Measurements from ENCODE around the gene LSM7.
"Not testable (repeated sequence)": the region's sequence is repeated elsewhere in the genome, so short reads cannot be mapped to it uniquely, and the experiment has no call there.

Gene LSM7

GRCh38 chr19:2354670-2355069 lies 26.3 kb upstream of the LSM7 start:
- no peak for DNase-seq

GRCh38 chr19:2353887-2354592 lies 25.7 kb upstream of the LSM7 start:
- DNase-seq: no peak

GRCh38 chr19:2353159-2353886 lies 24.9 kb upstream of the LSM7 start:
- no peak for DNase-seq

- DNase-seq: no peak
Measured at GRCh38 chr19:2352121-2352520, 23.7 kb upstream of the LSM7 start.

- DNase-seq: no peak
Measured at GRCh38 chr19:2351591-2351990, 23.2 kb upstream of the LSM7 start.

GRCh38 chr19:2350656-2351055 lies 22.3 kb upstream of the LSM7 start:
- no peak for DNase-seq

GRCh38 chr19:2349818-2350217 lies 21.4 kb upstream of the LSM7 start:
- not testable (repeated sequence) for DNase-seq

GRCh38 chr19:2345794-2346663 lies 17.6 kb upstream of the LSM7 start:
- DNase-seq: no peak

- DNase-seq: no peak
Measured at GRCh38 chr19:2345076-2345475, 16.7 kb upstream of the LSM7 start.

- DNase-seq: no peak
Measured at GRCh38 chr19:2344381-2344870, 16.0 kb upstream of the LSM7 start.

- DNase-seq: no peak
Measured at GRCh38 chr19:2343289-2343982, 15.1 kb upstream of the LSM7 start.

- DNase-seq: no peak
Measured at GRCh38 chr19:2342656-2343288, 14.4 kb upstream of the LSM7 start.

- no peak for DNase-seq
Measured at GRCh38 chr19:2341982-2342381, 13.6 kb upstream of the LSM7 start.

GRCh38 chr19:2341244-2341751 lies 12.9 kb upstream of the LSM7 start:
- DNase-seq: no peak

- no peak for DNase-seq
Measured at GRCh38 chr19:2340496-2341243, 12.3 kb upstream of the LSM7 start.

GRCh38 chr19:2339644-2340310 lies 11.4 kb upstream of the LSM7 start:
- no peak for DNase-seq

- no peak for DNase-seq
Measured at GRCh38 chr19:2338751-2339643, 10.6 kb upstream of the LSM7 start.

GRCh38 chr19:2338055-2338615 lies 9.7 kb upstream of the LSM7 start:
- no peak for DNase-seq

- peak; percentile 55 for DNase-seq
Measured at GRCh38 chr19:2337329-2337707, 8.9 kb upstream of the LSM7 start.

Measured in NCI-H82 (cell line).